Measurements from ENCODE around the gene DIMT1.

The DIMT1 gene

GRCh38 chr5:62342476-62342837 lies 61.2 kb downstream of the DIMT1 start:
- no peaks in the 10 kb centered on the region for H3K27me3 Mint-ChIP-seq
- no peaks in the 10 kb centered on the region for H3K9me3 Mint-ChIP-seq
- H3K4me3 Mint-ChIP-seq = no peak overlapping the region
- peak overlapping the region; percentile 81 for H3K27ac Mint-ChIP-seq
- H3K36me3 Mint-ChIP-seq (ENCODE audit: low read depth) = peaks cover 25% of the 10 kb centered on the region
- peaks cover 54% of the 10 kb centered on the region for H3K4me1 Mint-ChIP-seq (ENCODE audit: low read depth)

- peak overlapping the region; percentile 81 for H3K27ac Mint-ChIP-seq
- peak overlapping the region; percentile 11 for H3K4me3 Mint-ChIP-seq
- no peaks in the 10 kb centered on the region for H3K27me3 Mint-ChIP-seq
- no peaks in the 10 kb centered on the region for H3K9me3 Mint-ChIP-seq
- peaks cover 23% of the 10 kb centered on the region for H3K36me3 Mint-ChIP-seq (ENCODE audit: low read depth)
- peaks cover 54% of the 10 kb centered on the region for H3K4me1 Mint-ChIP-seq (ENCODE audit: low read depth)
Measured at GRCh38 chr5:62341783-62342475, 61.8 kb downstream of the DIMT1 start.

- Mint-ChIP-seq H3K4me1 (ENCODE audit: low read depth) (peaks cover 56% of the 10 kb centered on the region), H3K27ac (peak overlapping the region; percentile 81), H3K4me3 (no peak overlapping the region), H3K9me3 (no peaks in the 10 kb centered on the region), H3K27me3 (no peaks in the 10 kb centered on the region), H3K36me3 (ENCODE audit: low read depth) (peaks cover 22% of the 10 kb centered on the region)
Measured at GRCh38 chr5:62340979-62341378, 62.7 kb downstream of the DIMT1 start.

GRCh38 chr5:62340392-62340791 lies 63.3 kb downstream of the DIMT1 start:
- no peak overlapping the region for H3K4me3 Mint-ChIP-seq
- H3K9me3 Mint-ChIP-seq = no peaks in the 10 kb centered on the region
- peaks cover 24% of the 10 kb centered on the region for H3K36me3 Mint-ChIP-seq (ENCODE audit: low read depth)
- no peaks in the 10 kb centered on the region for H3K27me3 Mint-ChIP-seq
- no peak overlapping the region for H3K27ac Mint-ChIP-seq
- H3K4me1 Mint-ChIP-seq (ENCODE audit: low read depth) = peaks cover 58% of the 10 kb centered on the region

Data from stimulated activated naive CD8-positive, alpha-beta T cell treated with anti-CD3 and anti-CD28 coated beads, Interleukin-15, Interleukin-2, amounts not matched to agents 100 ng/mL and 50 ng/mL, for 24 hours (primary cell).